ENCODE results near the gene ELOB.
A peak's percentile ranks its signal among the peaks of the same experiment; 100 is the strongest.

The ELOB gene

GRCh38 chr16:2809149-2809760 lies 32.2 kb upstream of the ELOB start:
- DNase-seq, result no peak

- no peak for DNase-seq
Measured at GRCh38 chr16:2808181-2808580, 31.1 kb upstream of the ELOB start.

GRCh38 chr16:2806286-2806685 lies 29.2 kb upstream of the ELOB start:
- no peak for DNase-seq

DNA sequence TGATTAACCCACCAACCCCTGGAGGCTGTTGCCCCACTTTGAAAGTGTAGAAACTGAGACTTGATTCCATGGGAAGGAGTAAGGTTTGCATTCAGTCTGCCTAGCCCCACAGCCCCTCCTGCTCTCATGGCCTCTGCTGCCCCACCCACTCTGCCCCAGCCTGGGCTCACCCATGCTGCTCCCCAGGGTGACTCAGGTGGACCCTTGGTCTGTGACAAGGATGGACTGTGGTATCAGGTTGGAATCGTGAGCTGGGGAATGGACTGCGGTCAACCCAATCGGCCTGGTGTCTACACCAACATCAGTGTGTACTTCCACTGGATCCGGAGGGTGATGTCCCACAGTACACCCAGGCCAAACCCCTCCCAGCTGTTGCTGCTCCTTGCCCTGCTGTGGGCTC lies 27.6 kb upstream of the ELOB start:
- DNase-seq, result no peak

DNA sequence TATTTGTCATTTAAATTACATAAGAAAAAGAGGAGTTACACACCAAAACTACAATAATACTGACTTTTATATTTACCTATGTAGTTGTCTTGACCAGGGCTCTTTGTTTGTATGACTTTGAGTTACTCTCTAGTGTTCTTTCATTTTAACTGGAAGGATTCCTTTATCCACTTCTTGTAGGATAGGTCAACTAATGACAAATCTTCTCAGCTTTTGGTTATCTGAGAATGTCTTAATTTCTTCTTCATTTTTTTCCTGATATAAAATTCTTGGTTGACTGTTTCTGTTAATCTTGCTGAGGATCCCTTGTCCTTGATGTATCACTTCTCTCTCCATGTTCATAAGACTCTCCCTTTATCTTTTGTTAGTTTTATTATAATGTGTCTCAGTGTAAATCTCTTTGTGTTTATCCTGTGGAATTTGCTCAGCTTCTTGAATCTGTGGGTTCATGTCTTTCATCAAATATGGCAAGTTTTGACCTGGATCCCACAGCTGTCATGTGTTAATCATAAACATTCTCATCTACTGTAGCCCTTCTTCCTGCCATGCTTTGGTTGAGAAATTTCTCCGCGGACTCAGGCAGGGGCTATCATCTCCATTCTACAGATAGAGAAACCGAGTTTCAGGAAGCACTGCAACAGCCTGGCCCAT lies 26.6 kb upstream of the ELOB start:
- DNase-seq, result no peak

- peak; percentile 46 for DNase-seq
Measured at GRCh38 chr16:2799859-2800226, 22.8 kb upstream of the ELOB start.

DNA sequence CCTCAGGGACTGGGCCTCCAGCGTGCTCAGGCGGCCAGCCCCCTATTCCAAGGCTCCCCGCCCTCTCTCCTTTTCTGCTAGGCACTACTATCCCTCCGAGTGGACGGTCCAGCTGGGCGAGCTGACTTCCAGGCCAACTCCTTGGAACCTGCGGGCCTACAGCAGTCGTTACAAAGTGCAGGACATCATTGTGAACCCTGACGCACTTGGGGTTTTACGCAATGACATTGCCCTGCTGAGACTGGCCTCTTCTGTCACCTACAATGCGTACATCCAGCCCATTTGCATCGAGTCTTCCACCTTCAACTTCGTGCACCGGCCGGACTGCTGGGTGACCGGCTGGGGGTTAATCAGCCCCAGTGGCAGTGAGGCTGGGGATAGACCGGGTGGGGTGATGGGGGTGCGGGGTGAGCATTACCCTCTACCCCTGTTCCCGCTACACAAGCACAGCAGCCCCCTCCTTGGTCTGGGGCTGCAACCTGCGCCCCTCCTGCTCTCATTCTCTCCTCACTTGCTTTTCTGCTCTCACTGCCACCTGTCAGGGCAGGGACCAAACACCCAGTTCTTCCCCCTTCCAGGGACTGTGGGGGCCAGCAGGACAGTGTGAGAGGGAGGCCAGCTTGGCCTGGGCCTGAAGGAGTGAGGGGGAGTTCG lies 22.3 kb upstream of the ELOB start:
- peak; percentile 37 for DNase-seq

DNA sequence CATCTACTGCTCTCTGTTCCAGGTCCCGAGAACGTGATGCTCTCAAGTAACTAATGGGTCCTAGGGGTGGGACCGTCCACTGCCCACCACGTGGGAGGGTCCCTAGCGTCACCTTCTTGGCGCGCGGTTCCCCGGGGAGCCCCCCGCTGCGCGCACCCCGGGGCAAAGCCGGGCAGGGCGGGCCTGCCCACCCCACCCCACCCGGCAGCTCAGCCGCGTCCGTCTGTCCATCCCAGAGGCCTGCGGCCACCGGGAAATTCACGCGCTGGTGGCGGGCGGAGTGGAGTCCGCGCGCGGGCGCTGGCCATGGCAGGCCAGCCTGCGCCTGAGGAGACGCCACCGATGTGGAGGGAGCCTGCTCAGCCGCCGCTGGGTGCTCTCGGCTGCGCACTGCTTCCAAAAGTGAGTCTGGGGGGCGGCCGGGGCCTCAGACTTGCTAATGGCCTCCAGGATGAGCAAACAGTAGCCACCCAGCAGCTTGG lies 21.7 kb upstream of the ELOB start:
- peak; percentile 34 for DNase-seq

DNA sequence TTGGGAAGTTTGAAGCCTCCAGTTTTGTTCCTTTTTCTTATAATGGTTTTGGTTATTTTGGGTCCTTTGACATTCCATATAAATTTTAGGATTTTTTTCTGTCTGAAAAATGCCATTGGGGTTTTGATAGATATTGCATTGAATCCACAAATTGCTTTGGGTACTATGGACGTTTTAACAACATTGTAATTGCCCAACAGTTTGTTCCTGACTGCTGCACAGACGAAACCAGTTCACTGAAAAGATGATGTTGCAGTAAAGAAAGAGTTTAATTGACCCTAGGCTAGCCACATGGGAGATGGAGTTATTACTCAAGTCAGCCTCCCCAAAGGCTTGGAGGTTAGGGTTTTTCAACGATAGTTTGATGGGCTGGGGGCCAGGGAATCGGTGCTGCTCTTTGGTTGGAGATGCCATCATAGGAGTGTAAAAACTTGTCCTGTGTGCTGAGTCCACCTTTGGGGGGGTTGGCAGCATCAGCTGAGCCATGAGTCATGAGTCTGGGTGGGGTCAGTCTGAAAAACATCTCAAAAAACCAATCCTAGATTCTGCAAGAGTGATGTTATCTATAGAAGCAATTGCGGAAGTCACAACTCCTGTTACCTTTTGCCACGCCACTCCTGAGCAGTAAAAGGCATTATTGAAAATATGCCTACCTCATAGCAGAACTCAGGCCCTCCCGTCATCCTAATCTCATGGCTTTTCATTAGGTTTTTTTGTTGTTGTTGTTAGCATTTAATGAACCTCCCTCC lies 18.5 kb upstream of the ELOB start:
- DNase-seq, result peak; percentile 64

- DNase-seq, result no peak
Measured at GRCh38 chr16:2792940-2793339, 15.9 kb upstream of the ELOB start.

DNA sequence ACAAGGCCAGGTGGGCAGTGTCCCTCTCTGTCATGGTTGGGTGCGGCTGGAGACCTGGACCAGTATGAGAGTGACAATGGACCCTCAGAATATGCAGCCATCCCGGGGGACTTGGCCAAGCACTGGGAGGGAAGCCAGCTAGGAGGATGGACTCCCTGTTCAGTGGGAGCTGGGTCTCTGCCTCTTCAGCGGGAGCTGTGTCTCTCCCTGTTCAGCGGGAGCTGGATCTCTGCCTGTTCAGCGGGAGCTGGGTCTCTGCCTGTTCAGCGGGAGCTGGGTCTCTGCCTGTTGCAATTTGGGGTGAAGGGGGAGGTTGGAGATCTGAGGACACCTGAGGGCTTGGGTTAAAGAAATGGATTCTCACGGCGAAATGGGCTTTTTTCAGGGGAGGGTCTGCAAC lies 14.1 kb upstream of the ELOB start:
- DNase-seq, result peak; percentile 35

- no peak for DNase-seq
Measured at GRCh38 chr16:2790631-2791030, 13.6 kb upstream of the ELOB start.

GRCh38 chr16:2787961-2788360 lies 10.9 kb upstream of the ELOB start:
- DNase-seq, result no peak

GRCh38 chr16:2787406-2787805 lies 10.3 kb upstream of the ELOB start, which contains the start of gene PRSS33:
Gene PRSS33, minus strand, starts transcription at chr16:2787560. Its CDS starts 1,013 bp downstream, at chr16:2786547.
- no peak for DNase-seq

GRCh38 chr16:2786826-2787151 lies 9.7 kb upstream of the ELOB start:
- DNase-seq, result no peak

DNA sequence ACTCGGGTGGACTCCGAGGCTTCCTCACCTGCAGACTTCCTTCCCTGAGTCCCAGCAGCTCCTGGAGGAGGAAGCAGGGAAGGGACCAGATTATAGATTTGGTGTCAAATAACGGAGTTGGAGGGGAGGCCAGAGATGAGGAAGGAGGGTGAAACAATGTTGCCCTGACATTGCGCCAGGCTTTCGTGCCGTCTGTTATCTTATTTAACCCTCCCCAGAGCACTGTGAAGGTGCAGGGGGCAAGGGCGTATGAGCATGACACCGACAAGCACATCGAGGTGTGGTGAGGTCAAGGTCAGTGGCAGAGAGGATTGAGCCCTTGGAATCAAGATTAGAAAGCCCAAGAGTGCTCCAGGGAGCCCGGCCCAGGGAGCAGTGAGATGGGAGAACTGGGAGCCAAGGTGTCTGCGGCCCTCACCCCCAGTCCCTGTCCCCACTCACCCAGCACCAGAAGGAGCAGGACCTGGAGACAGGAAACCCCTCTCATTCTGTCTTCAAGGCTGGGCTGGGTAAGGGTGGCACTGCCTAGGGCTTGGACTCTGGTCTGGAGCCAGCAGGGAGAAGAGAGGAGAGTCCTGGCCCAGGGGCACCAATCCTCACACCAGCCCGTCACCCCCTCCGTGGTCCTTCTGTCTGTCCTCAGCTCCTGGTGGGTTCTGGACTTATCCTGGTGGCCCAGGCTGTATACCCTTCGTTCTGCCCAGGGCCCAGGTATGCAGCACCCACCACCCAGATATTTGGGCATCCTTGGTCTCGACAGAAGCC lies 9.2 kb upstream of the ELOB start:
- DNase-seq, result no peak

DNA sequence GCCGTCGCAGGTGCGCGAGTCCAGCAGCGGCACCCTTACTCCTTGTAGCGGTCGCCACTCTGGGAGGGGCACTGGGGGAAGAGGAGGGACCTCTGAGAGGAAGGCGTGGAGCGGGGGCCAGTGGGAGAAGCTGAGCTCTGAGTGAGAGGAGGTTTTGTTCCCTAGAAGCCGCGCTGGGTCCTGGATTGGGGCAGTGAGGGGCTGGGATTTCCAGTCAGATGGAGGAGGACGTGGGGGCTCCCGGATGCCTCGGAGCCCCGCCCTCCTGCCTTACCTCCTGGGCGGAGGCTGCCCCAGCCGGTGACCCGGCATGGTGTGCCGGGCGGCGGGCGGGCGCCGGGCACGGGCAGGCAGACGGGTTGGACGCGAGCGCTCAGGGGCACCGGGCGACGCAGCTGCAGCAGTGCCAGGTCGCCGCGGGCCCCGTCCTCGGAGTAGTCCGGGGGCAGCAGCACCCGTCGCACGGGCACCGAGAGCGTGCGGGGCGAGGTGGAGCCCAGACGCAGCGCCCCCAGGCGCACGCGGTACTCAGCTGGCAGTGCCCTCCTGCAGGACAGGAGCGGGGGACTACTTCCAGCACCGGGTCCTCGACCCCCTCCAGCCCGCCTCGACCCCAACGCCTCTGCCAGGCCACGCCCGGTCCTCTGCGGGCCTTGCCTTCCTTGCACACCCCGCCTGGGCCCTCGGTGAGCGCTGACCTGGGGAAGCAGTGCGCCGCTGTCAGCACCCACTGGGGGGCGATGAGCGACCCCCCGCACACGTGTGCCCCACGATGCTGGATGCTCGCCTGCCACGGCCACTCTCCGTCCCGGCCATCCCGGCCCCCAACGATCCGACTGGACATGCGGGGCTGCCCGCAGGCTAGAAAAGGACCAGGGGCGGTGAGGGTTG lies 8.3 kb upstream of the ELOB start:
- DNase-seq, result peak; percentile 38

DNA sequence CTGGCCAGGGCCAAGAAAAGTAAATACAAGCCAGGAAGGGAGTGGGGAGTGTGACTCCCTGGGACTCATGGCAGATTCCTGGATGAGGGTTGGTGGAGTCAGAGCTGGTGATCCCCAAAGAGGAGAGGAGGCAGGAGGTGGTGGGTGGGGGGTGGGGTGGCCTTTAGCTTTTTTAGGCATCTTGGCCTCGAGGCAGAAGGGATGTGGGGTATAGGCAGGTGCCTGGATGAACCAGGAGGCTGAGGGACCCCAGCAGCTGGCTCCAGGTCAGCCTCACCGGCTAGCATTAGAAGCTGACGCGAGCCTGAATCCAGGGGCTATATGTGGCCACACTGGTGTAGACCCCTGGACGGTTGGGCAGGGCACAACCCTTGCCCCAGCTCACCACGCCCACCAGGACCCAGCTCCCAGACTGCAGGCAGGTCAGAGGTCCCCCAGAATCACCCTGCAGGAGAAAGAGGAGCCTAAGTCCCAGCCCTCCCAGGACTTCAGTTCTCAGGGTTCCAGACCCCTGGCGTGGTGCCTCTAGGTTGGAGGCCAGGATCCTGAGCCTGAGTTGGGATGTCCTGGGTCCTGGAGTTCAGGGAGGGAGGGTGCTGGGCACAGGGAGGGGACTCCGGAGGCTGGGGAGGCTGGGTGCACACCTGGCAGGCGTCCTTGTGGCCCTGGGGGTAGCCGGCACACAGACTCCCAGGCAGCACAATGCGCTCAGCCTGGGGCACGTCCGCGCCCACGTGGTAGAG lies 7.4 kb upstream of the ELOB start:
- DNase-seq, result peak; percentile 43

DNA sequence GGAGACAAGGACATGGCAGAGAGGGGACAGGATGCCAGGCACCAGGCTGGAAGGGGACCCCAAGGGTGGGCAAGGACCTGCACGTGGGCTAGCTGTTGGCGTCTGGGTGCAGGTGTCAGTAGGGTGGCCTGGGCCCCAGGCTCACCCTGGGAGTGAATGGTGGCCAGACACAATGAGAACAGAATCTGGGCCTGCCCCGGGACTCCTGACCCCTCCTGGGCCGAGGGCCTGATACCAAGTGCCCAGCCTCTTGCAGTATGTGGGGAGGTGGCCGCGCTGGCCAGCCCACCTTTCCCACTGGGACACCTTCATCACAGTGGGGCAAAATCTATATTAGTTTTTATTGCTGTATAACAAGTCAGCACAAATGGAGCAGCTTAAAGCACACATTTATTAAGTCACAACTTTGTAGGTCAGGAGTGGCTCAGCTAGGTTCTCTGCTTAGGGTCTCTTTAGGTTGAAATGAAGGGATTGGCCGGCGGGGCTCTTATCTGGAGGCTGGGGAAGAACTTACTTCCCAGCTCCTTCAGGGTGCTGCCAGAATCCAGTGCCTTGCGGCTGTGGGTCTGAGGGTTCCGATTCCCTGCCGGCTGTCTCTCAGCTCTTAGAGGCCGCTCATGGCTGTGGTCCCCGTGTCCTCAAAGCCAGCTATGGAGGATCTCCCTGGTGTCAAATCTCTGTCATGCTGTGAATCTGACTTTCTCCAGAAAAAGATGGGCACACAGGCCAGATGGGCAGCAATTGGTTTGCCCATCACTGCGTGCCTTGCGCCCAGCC lies 6.7 kb upstream of the ELOB start:
- DNase-seq, result no peak

Measured in islet precursor cell (in vitro differentiated cells).